DMS114 treated with DMSO at 0.1 percent for 48 hours (cell line): ENCODE data around the gene RPL32.
A peak's percentile ranks its signal among the peaks of the same experiment; 100 is the strongest.

Experiments
- DNase-seq: peaks from one replicate; lab custom pipeline; 2025; ENCODE audit not compliant: unreplicated experiment; lab: John Stamatoyannopoulos, UW

The RPL32 gene

DNA sequence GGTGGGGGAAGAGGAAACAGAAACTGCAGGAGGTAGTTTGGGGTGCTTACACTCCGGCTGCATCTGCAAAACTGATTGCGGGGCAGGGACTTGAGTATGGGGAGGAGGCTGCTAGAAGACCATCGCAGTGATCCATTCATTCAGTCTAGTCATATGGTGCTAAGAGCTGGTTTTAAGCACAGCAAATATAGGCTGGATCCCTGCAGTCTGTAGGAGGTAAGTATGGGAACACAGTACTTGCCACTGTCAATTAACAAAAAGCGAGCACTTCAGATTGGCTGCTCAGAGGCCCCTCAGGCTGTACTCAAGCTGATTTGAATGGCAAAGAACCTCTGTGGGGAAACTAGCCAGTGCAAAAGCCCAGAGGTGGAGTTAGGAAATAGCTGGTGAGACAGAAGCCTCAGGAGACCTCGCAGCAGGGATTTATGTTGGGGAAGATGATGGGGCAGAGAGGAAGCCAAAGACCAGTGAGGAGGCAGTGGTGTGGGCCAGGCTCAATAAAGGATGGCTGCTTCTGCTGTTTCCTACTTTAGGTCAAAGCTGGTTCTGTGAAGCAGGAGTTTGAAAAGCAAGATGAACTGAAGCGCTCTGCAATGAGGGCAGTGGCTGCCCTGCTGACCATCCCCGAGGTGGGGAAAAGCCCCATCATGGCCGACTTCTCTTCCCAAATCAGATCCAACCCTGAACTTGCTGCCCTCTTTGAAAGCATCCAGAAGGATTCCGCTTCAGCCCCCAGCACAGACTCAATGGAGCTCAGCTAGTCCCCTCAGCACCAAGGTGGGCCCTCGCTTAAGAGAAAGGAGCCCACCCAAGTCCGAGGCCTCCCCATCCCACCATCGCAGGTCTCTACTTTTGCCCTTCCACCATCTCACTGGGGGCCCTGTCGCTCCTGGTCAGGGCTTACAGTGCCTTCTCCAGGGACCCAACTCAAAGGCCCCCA is 7.9 kb downstream of the RPL32 start:
- no peak for DNase-seq

DNA sequence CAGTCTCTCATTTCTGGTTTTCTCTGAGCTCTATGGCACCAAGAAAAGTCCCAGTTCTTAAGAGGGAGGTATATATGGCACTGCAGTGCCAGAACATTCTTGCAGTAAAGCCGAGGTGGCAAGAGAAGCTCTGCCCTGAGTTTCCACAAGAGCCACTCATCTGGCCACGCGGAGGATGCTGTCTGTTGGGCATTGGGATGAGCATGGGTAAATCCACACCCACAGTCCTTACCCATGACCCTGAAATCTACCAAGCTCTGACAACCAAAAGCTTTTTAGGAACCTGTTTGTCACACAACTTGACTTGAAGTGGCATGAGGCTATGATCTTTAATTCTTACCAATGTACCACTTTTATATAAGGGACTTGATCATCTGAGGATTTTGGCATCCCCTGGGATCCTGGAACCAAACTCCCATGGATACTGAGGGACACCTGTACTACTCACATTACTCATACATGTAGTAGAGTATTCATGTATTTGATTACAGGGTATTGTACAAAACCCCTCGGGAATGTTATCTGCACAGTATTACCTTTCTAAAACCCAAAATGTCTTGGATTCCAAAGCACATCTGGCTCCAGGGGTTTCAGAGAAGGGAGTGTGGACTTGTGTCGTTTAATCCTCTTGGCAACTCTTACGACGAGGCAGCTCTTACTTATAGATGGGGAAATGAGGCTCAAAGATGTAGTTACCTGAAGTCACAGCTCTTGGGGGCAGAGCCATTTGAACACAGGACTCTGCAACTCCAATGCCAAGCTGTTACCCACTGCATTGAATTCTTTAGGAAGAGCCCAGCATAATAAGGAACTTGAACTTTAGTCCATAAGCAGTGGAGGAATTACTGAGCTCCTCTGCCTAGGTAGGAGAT is 8.8 kb downstream of the RPL32 start:
- DNase-seq, result no peak

- no peak for DNase-seq
These were observed 10.0 kb downstream of the RPL32 start for GRCh38 chr3:12831301-12831866.

DNA sequence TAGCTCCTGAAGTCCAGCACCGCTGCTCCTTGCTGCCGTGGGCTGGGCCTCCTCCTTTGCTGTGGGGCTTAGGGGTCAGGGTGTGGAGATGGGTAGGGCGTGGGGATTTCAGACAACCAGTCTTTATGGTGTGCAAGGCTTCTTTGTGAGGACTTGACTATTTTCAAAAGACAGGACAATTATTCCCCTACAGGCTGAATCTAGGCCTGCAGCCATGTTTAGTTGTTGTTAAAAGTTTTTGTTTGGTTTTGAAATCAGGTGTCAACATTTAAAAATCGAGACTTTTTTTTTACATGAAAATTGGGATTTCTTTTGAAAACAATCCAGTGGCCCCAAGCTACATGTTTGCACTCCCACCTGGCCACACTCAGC is 10.6 kb downstream of the RPL32 start:
- no peak for DNase-seq

DNA sequence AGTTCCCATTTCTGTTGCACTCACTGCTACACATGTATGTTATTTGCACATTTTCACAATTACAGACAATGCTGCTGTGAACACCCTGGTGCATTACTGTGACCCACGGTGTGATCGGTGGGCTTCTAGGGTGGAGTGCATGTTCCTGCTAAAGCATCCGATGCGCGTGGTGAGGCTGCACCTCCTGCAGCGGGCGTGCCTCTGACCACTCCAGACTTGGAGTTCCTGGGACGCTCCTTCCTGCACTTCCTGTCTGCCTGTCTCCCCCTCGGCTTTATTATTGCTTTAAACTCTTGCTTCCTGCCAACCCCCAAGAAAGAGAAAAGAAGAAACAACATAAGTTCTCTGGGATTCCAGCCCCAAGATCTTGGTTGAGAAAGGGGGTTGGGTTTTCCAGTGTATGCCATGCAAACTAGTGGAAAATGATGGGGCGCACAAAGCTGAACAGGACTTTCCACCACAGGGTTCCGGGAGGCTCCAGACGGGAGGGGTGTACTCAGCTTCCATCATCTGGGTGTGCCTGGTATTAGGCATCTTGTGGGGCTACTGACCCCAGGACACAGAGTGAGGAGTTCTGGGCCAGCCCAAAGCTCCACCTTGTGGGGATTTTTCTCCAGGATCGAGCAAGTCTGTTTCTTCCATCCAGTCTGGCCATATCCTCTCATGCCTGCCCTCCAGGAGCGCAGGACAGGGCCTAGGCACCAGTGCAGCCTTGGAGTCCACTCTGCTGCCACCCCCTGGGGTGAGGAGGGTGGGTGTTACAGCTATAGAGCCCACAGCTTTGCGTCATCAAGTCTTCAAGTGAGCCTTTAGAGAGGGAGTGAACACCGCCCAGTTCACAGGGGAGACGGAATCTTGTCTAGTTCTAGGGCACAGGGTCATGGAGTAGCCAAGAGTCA is 11.2 kb downstream of the RPL32 start:
- DNase-seq, result no peak

- DNase-seq, result no peak
These were observed 12.0 kb downstream of the RPL32 start for GRCh38 chr3:12829404-12829803.

DNA sequence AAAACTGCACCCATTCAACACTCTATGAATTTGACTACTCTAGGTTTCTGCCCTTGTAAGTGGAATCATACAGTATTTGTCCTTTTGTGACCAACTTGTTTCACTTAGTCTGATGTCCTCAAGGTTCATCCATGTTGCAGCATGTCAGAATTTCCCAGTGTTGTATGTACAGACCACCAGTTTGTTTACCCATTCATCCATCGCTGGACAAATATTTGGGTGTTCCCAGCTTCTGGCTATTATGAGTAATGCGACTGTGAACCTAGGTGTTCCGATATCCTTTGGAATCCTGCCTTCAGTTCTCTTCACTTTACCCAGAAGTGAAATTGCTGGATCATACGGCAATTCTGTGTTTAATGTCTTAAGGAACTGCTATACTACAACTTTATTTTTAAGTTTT is 12.6 kb downstream of the RPL32 start:
- no peak for DNase-seq

DNA sequence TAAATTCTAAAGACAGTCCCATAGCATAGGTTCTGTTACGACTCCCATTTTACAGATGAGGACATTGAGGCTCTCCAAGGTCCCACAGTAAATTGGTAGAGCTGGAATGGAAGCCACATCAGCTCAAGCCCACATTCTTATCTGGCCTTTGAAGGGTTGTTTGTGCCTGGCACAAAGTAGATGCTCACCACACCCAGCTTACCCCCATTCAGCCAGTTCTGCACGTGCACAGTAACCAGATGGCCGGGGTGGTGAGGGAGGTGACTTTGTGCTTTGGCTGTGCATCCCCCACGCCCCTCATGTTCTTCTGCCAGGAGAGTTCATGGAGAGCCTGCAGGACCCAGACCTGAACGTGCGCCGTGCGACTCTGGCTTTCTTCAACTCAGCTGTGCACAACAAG is 16.2 kb downstream of the RPL32 start:
- DNase-seq, result no peak

DNA sequence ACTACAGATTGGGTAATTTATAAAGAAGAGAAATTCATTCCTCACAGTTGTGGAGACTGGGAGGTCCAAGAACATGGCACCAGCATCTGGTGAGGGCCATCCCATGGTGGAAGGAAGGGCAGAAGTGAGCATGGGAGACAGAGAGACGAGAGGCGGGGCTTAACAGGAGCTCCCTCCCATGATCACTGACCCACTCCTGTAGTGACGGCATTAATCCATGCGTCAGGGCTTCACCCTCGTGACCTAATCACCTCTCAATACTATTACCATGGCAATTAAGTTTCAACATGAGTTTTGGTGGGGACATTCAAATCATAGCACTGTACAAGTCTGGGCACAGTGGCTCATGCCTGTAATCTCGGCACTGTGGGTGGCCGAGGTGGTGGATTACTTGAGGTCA is 17.1 kb downstream of the RPL32 start:
- DNase-seq, result no peak

- peak; percentile 17 for DNase-seq
These were observed 18.5 kb downstream of the RPL32 start for GRCh38 chr3:12822725-12823373.

- no peak for DNase-seq
These were observed 22.6 kb downstream of the RPL32 start for GRCh38 chr3:12818773-12819172.

DNA sequence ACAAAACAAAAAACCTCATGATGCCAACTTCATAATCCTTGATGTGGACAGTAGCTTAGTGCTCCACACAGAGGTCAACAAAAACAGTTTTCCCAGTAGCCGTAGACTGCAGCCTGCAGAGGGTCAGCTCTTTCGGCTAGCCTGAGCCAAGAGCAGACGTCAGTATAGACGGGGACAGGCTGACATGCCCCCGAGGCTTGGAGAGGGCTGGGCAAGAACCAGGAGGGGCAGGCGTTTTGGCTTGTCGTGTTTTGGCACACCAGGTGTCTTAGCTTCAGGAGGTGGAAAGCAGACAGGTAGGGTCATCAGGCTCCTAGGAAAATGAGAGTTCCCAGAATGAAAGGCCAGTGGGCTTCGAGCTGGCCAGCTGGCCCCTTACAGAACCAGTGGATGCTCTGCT is 23.1 kb downstream of the RPL32 start:
- DNase-seq, result no peak

DNA sequence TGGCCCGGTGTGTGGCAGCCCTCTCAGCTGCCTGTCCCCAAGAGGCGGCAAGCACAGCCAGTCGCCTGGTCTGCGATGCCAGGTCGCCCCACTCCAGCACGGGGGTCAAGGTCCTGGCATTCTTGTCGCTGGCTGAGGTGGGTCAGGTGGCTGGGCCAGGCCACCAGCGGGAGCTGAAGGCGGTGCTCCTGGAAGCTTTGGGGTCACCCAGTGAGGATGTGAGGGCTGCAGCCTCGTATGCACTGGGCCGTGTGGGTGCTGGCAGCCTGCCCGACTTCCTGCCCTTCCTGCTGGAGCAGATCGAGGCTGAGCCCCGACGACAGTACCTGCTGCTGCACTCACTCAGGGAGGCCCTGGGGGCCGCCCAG is 24.0 kb downstream of the RPL32 start:
- no peak for DNase-seq

- no peak for DNase-seq
These were observed 24.6 kb downstream of the RPL32 start for GRCh38 chr3:12816521-12817342.

DNA sequence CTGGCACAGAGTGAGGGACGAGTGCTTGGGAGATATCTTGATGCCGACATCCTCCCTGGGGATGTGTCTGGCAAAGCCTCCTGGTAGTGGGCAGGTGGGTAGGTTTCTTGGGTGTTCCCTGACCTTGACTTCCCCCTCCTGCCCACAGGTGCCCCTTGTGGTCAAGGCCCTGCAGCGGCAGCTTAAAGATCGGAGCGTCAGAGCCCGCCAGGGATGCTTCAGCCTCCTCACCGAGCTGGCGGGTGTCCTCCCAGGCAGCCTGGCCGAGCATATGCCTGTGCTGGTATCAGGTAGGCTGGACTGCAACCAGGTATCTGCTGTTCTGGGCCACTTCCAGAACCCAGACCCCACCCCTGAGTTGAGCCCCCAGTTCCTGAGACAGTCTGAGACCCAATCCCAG is 25.6 kb downstream of the RPL32 start:
- DNase-seq, result no peak

GRCh38 chr3:12815078-12815477 is 26.3 kb downstream of the RPL32 start:
- DNase-seq, result no peak

- DNase-seq, result no peak
These were observed 27.4 kb downstream of the RPL32 start for GRCh38 chr3:12813967-12814366.

GRCh38 chr3:12812812-12813211 is 28.6 kb downstream of the RPL32 start:
- DNase-seq, result no peak

DNA sequence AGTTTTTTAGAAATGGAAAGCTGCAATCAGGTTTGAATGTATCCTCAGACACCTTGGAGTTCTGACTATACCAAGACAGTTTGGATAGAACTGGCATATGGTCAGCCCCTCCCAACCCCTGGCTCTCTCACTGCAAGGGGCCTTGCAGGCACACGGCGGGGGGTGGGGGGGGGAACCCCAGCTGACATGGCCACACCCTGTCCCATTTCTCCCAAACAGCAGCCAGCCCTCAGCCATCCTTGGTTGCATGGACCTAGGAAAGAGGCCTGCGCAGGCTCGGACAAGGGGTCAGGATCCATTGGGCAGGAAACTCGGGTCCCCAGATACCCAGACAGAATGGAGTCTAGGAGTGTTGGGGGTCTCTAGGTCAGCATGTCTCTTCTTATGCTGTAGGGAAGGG is 30.4 kb downstream of the RPL32 start:
- no peak for DNase-seq
